ENCODE data around the gene FBXO27.

The FBXO27 gene

GRCh38 chr19:39046037-39046821, 13.9 kb upstream of the FBXO27 start:
- TF ChIP-seq, protein P1, sequence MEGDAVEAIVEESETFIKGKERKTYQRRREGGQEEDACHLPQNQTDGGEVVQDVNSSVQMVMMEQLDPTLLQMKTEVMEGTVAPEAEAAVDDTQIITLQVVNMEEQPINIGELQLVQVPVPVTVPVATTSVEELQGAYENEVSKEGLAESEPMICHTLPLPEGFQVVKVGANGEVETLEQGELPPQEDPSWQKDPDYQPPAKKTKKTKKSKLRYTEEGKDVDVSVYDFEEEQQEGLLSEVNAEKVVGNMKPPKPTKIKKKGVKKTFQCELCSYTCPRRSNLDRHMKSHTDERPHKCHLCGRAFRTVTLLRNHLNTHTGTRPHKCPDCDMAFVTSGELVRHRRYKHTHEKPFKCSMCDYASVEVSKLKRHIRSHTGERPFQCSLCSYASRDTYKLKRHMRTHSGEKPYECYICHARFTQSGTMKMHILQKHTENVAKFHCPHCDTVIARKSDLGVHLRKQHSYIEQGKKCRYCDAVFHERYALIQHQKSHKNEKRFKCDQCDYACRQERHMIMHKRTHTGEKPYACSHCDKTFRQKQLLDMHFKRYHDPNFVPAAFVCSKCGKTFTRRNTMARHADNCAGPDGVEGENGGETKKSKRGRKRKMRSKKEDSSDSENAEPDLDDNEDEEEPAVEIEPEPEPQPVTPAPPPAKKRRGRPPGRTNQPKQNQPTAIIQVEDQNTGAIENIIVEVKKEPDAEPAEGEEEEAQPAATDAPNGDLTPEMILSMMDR (IDR thresholded peaks at IDR 0.05; ENCODE audit: control insufficient read depth, insufficient read depth, low read depth, low read length, missing control alignments) = no peak
- H3K4me3 ChIP-seq (ENCODE audit: control insufficient read depth, low read depth, low read length) = no peak overlapping the region
- no peak for DNase-seq (ENCODE audit: low read depth)

- H3K4me3 ChIP-seq (ENCODE audit: control insufficient read depth, low read depth, low read length) = no peak overlapping the region
- no peak for DNase-seq (ENCODE audit: low read depth)
- TF ChIP-seq, protein P1 (IDR thresholded peaks at IDR 0.05; ENCODE audit: control insufficient read depth, insufficient read depth, low read depth, low read length, missing control alignments) = no peak
These were observed 13.2 kb upstream of the FBXO27 start for GRCh38 chr19:39045506-39045905.

DNA sequence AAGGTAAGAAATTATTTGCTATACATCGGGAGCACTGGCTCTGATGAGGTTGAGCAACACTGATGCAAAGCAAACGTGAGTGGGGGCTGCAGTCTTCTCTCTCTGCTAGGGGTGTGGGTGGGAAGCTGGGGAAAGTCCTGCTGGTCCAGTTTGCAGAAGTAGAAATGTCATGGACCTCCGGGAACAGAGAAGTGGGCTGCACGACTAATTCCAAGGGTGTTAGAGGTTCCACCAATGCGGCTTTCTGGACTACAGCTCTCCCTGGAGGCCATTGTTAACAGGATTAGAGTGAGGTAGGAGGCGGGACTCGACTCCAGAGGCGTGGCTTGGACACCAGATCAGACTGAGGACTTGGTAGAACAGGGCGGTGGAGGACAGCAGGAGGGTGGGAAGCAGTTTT, 5.7 kb upstream of the FBXO27 start:
- TF ChIP-seq, protein P1 (IDR thresholded peaks at IDR 0.05; ENCODE audit: control insufficient read depth, insufficient read depth, low read depth, low read length, missing control alignments) = no peak
- H3K4me3 ChIP-seq (ENCODE audit: control insufficient read depth, low read depth, low read length) = no peak overlapping the region
- DNase-seq (ENCODE audit: low read depth) = no peak

DNA sequence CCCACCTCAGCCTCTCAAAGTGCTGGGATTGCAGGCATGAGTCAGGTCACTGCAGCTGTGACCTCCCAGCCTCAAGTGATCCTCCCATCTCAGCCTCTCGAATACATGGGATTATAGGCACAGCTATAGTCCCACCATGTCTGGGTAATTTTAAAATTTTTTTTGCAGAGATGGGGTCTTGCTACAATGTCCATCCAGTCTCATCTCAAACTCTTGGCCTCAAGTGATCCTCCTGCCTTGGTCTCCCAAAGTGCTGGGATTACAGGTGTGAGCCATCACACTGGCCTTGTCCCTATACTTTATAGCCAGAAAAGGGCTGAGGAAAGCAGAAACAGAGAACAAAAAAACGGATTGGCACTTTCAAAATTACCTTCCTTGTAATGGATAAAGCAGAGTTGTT, 4.8 kb upstream of the FBXO27 start:
- no peak for DNase-seq (ENCODE audit: low read depth)
- H3K4me3 ChIP-seq (ENCODE audit: control insufficient read depth, low read depth, low read length) = no peak overlapping the region
- TF ChIP-seq, protein P1 (IDR thresholded peaks at IDR 0.05; ENCODE audit: control insufficient read depth, insufficient read depth, low read depth, low read length, missing control alignments) = no peak

DNA sequence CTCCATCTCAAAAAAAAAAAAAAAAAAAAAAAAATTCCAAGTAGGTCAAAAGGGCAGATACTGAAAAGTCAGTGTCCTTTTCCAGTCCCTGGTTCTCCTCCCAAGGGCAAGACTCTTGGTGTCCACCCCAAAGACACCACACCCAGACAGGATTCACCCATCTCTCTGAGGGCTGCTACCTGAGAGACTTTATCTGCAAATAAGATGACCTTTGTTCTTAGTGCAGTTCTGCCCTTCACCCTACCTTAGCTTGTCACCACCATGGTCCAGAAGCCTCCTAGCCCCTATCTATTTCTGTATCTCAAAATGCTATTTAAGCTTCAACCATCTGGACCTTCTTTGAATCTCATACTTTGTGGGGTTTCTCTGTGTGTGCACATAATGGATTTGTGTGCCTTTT, 4.2 kb upstream of the FBXO27 start:
- TF ChIP-seq, protein P1 (IDR thresholded peaks at IDR 0.05; ENCODE audit: control insufficient read depth, insufficient read depth, low read depth, low read length, missing control alignments) = no peak
- H3K4me3 ChIP-seq (ENCODE audit: control insufficient read depth, low read depth, low read length) = no peak overlapping the region
- no peak for DNase-seq (ENCODE audit: low read depth)

DNA sequence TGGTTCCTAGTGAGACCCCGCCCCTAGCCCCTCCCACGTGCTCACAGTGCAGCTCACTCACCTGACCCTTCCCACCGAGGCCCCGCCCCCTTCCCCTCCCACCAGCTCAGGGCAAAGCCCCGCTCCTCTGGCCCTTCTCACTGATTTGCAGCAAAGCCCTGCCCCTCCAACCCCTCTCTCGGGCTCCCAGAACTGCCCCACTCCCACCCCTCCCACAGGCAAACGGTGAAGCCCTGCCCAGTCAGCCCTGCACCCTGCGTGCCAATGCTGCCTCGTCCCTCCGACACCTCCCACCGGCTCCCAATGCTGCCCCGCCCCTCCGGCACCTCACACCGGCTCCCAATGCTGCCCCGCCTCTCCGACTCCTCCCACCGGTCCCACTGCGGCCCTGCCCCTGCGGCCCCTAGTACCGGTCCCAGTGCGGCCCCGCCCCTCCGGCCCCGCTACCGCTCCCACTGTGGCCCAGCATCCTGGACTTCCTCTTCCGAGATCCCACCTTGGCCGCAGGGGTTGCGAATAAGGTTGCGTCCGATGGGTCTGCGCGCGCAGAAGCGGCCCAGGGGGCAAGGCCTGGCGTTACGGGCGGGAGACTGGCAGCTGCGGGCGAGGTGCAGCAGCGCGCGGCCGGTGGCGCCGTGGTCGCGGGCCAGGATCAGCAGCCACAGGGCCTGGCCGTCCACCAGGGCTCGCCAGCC, 834 bp downstream of the FBXO27 start:
- H3K4me3 ChIP-seq (ENCODE audit: control insufficient read depth, low read depth, low read length) = peak overlapping the region; percentile 68
- TF ChIP-seq, protein P1 (IDR thresholded peaks at IDR 0.05; ENCODE audit: control insufficient read depth, insufficient read depth, low read depth, low read length, missing control alignments) = no peak
- no peak for DNase-seq (ENCODE audit: low read depth)
